ENCODE measurements around the gene ADAMTS10. TPM values are rescaled to one million over a fixed set of nuclear protein-coding genes. Genes with fewer than 3 reads are reported as not detected.

ADAMTS10 gene
- total RNA-seq, 3 donors from 2014 or later (not counting 1 experiment from before 2014, with no cell fraction given), result 159 to 286 (median 203) TPM

- H3K4me3 Mint-ChIP-seq, result no peak overlapping the region
- H3K27ac ChIP-seq (ENCODE audit: low read length), result no peak overlapping the region
- no peaks in the 10 kb centered on the region for H3K36me3 Mint-ChIP-seq
- no peak overlapping the region for H3K4me3 ChIP-seq (ENCODE audit: low read length)
- H3K9me3 Mint-ChIP-seq, result peaks cover 0 to 3% of the 10 kb centered on the region in 2 donors
- ATAC-seq (no peak), DNase-seq (no peak)
- peaks cover 73% of the 10 kb centered on the region for H3K36me3 ChIP-seq (ENCODE audit: control insufficient read depth, insufficient read depth, low read length)
- H3K27ac Mint-ChIP-seq, result peak overlapping the region; percentile 31
- WGBS (ENCODE audit: insufficient coverage), result 95% methylated on average over 8 of the region's 8 CpGs
- peaks cover 18% of the 10 kb centered on the region for H3K4me1 ChIP-seq (ENCODE audit: control insufficient read depth, insufficient read depth, low read length)
- H3K4me1 Mint-ChIP-seq, result peaks cover 9 to 23% of the 10 kb centered on the region in 2 donors
- TF ChIP-seq CTCF (IDR thresholded peaks at IDR 0.05), result no peak
- H3K27me3 Mint-ChIP-seq (ENCODE audit: low read depth in 2 of 2), result no peaks in the 10 kb centered on the region
- H3K9me3 ChIP-seq (ENCODE audit: control insufficient read depth, insufficient read depth, low read length), result no peaks in the 10 kb centered on the region
- H3K27me3 ChIP-seq (ENCODE audit: control insufficient read depth, insufficient read depth, low read length), result no peaks in the 10 kb centered on the region
- intact Hi-C loops (cut with micrococcal nuclease), result no loop called here
Measured at GRCh38 chr19:8545743-8546142, 64.8 kb downstream of the ADAMTS10 start.

GRCh38 chr19:8544168-8544567 lies 66.3 kb downstream of the ADAMTS10 start:
- Mint-ChIP-seq H3K4me1 (peaks cover 9 to 23% of the 10 kb centered on the region in 2 donors), H3K27me3 (ENCODE audit: low read depth in 2 of 2) (no peaks in the 10 kb centered on the region), H3K9me3 (peaks cover 0 to 3% of the 10 kb centered on the region in 2 donors), H3K27ac (no peak overlapping the region), H3K4me3 (no peak overlapping the region), H3K36me3 (no peaks in the 10 kb centered on the region)
- TF ChIP-seq CTCF (IDR thresholded peaks at IDR 0.05), result no peak
- intact Hi-C loops (cut with micrococcal nuclease), result no loop called here
- no peak for ATAC-seq
- WGBS (ENCODE audit: insufficient coverage), result 96% methylated on average over 20 of the region's 20 CpGs
- H3K4me3 ChIP-seq (ENCODE audit: low read length), result no peak overlapping the region
- no peak for DNase-seq
- peaks cover 15% of the 10 kb centered on the region for H3K4me1 ChIP-seq (ENCODE audit: control insufficient read depth, insufficient read depth, low read length)
- no peaks in the 10 kb centered on the region for H3K27me3 ChIP-seq (ENCODE audit: control insufficient read depth, insufficient read depth, low read length)
- H3K9me3 ChIP-seq (ENCODE audit: control insufficient read depth, insufficient read depth, low read length), result no peaks in the 10 kb centered on the region
- peaks cover 71% of the 10 kb centered on the region for H3K36me3 ChIP-seq (ENCODE audit: control insufficient read depth, insufficient read depth, low read length)
- H3K27ac ChIP-seq (ENCODE audit: low read length), result no peak overlapping the region

GRCh38 chr19:8539621-8540149 lies 70.8 kb downstream of the ADAMTS10 start:
- Mint-ChIP-seq H3K36me3 (no peaks in the 10 kb centered on the region), H3K4me1 (peaks cover 0 to 16% of the 10 kb centered on the region in 2 donors), H3K27ac (peak overlapping the region; percentile 71 to 78), H3K4me3 (no peak overlapping the region), H3K27me3 (ENCODE audit: low read depth in 2 of 2) (no peaks in the 10 kb centered on the region), H3K9me3 (peaks cover 0 to 3% of the 10 kb centered on the region in 2 donors)
- no peak for DNase-seq
- TF ChIP-seq CTCF (IDR thresholded peaks at IDR 0.05), result no peak
- WGBS (ENCODE audit: insufficient coverage), result 95% methylated on average over 12 of the region's 12 CpGs
- Histone ChIP-seq H3K36me3 (ENCODE audit: control insufficient read depth, insufficient read depth, low read length) (peaks cover 75% of the 10 kb centered on the region), H3K9me3 (ENCODE audit: control insufficient read depth, insufficient read depth, low read length) (no peaks in the 10 kb centered on the region), H3K4me1 (ENCODE audit: control insufficient read depth, insufficient read depth, low read length) (no peaks in the 10 kb centered on the region), H3K4me3 (ENCODE audit: low read length) (no peak overlapping the region), H3K27ac (ENCODE audit: low read length) (no peak overlapping the region), H3K27me3 (ENCODE audit: control insufficient read depth, insufficient read depth, low read length) (no peaks in the 10 kb centered on the region)
- intact Hi-C loops (cut with micrococcal nuclease), result no loop called here
- ATAC-seq, result no peak

GRCh38 chr19:8537099-8537498 lies 73.4 kb downstream of the ADAMTS10 start:
- no peak for ATAC-seq
- Histone ChIP-seq H3K4me1 (ENCODE audit: control insufficient read depth, insufficient read depth, low read length) (no peaks in the 10 kb centered on the region), H3K9me3 (ENCODE audit: control insufficient read depth, insufficient read depth, low read length) (no peaks in the 10 kb centered on the region), H3K4me3 (ENCODE audit: low read length) (no peak overlapping the region), H3K27me3 (ENCODE audit: control insufficient read depth, insufficient read depth, low read length) (no peaks in the 10 kb centered on the region), H3K36me3 (ENCODE audit: control insufficient read depth, insufficient read depth, low read length) (peaks cover 75% of the 10 kb centered on the region), H3K27ac (ENCODE audit: low read length) (peak overlapping the region; percentile 3)
- no peak for TF ChIP-seq CTCF (IDR thresholded peaks at IDR 0.05)
- H3K27ac Mint-ChIP-seq, result peak overlapping the region; percentile 38 to 60
- H3K9me3 Mint-ChIP-seq, result no peaks in the 10 kb centered on the region
- DNase-seq, result no peak
- H3K27me3 Mint-ChIP-seq (ENCODE audit: low read depth in 2 of 2), result no peaks in the 10 kb centered on the region
- H3K4me3 Mint-ChIP-seq, result no peak overlapping the region
- WGBS (ENCODE audit: insufficient coverage), result 100% methylated on average over 3 of the region's 3 CpGs
- intact Hi-C loops (cut with micrococcal nuclease), result no loop called here
- peaks cover 3% of the 10 kb centered on the region for H3K36me3 Mint-ChIP-seq
- H3K4me1 Mint-ChIP-seq, result peaks cover 0 to 12% of the 10 kb centered on the region in 2 donors

Data from natural killer cell (primary cell).